Fibroblast of mammary gland (primary cell): Measurements from ENCODE around the gene SIM1.

Source experiments
- DNase-seq: peaks from one replicate; pipeline ENCODE4 v3.0.0-alpha.2; 2010; ENCODE audit warnings: low read depth
- H3K4me3 ChIP-seq: 2 replicates; pipeline ENCODE4 v1.5.1; 2011; ENCODE audit warnings: low read depth, mild to moderate bottlenecking, low read length, moderate library complexity; ENCODE audit not compliant: control insufficient read depth
- TF ChIP-seq, protein P1 (sequence below): conservative IDR thresholded peaks from 2 replicates; pipeline ENCODE4 v1.5.1; 2011; ENCODE audit warnings: low read depth, low read length, inconsistent platforms; ENCODE audit not compliant: control insufficient read depth, insufficient read depth

The SIM1 gene

DNA sequence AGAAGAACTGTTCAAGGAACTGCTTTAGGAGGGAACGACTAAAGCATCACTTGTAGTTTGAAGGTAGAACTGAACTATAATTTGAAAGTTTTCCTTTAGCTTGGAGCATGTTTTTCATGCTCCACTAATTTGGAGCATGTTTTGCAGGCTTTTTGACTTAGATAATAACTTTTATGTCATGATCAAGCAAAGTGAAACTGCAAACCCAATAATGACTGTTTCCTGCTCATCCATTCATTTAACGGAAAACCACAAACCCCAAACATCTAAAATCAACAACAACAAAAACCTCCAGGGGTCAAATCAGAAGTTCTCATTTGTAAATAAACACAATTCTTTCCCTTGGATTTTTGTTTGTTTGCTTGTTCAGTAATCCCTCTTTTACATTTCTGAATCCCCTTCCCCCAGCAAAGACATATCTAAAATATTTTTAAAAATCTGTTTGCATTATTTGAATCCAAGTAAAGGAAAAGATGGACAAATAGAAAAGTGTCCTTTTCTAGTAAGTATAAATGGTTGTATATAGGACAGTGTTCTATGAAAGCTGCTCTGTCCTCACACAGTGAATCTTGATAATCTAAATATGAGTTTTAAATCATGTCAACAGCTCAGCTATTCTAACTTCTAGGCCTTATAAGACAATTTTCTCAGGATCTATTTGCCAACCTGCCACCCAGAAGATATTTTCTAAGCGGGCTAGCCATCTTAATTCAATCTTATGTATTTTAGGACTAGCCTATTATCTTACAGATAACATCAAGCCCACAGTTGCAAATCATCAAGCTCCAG, 2.6 kb downstream of the SIM1 start:
- H3K4me3 ChIP-seq = no peak overlapping the region
- TF ChIP-seq, protein P1, sequence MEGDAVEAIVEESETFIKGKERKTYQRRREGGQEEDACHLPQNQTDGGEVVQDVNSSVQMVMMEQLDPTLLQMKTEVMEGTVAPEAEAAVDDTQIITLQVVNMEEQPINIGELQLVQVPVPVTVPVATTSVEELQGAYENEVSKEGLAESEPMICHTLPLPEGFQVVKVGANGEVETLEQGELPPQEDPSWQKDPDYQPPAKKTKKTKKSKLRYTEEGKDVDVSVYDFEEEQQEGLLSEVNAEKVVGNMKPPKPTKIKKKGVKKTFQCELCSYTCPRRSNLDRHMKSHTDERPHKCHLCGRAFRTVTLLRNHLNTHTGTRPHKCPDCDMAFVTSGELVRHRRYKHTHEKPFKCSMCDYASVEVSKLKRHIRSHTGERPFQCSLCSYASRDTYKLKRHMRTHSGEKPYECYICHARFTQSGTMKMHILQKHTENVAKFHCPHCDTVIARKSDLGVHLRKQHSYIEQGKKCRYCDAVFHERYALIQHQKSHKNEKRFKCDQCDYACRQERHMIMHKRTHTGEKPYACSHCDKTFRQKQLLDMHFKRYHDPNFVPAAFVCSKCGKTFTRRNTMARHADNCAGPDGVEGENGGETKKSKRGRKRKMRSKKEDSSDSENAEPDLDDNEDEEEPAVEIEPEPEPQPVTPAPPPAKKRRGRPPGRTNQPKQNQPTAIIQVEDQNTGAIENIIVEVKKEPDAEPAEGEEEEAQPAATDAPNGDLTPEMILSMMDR = no peak
- DNase-seq = no peak

DNA sequence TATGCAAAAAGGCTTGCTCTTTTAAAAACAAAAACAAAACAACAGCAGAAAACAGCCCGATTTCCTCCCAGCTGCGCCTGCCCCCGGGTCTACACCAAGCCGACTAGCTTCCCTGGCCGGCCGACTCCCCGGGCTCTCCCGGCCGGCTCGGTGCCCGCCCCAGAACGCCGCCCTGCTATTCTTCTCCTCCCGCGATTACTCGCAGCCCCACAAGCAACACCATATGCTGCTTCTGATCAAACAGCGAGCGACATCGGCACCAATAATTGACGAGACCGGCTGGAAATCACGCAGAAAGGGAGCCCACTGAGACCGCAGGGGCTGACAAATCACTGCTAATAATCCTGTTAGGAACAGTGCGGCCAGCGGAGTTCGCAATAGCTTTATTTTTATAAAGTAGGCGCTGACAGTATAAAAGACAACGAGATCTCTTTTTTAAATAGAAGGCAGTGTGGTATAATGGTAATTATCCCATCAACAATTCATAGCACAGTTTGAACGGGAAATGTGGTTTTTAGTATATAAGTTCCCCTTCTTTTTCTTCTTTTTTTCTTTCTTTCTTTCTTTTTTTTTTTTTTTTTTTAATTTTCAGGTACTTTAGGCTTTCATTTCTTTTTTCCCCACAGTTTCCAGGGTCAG, 3.3 kb downstream of the SIM1 start:
- TF ChIP-seq, protein P1 = no peak
- H3K4me3 ChIP-seq = peak overlapping the region; percentile 28
- DNase-seq = peak; percentile 19

- no peak for DNase-seq
- TF ChIP-seq, protein P1 = peak; percentile 56
- peak overlapping the region; percentile 28 for H3K4me3 ChIP-seq
Observed at GRCh38 chr6:100460650-100461204, 4.0 kb downstream of the SIM1 start.

DNA sequence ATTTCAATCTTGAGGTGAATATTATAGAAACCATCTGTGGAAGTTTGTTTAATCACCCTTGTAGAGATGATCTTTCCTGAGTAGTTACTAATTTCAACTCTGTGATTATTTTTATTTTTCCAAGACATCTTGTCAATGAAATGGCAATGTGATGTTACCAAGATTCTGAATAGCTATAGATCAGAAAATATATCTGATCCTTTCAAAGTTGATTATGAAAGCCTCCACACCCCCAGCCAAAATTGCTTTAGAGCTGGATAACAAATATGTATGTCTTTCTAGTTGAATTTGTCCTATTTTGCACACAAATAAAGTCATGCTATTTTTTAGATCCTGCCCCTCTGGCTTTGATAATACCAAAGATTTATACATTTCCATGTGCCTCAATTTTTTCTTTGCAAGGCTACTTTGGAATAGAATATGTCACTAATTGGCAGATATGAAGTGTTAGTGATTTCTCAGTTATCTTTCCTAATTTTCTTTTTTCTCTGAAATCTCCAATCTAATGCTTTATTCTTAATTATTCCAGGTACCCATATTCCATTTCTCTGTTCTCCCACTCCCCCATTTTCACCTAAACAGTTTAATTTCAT, 5.0 kb downstream of the SIM1 start:
- TF ChIP-seq, protein P1 = no peak
- H3K4me3 ChIP-seq = no peak overlapping the region
- DNase-seq = no peak

DNA sequence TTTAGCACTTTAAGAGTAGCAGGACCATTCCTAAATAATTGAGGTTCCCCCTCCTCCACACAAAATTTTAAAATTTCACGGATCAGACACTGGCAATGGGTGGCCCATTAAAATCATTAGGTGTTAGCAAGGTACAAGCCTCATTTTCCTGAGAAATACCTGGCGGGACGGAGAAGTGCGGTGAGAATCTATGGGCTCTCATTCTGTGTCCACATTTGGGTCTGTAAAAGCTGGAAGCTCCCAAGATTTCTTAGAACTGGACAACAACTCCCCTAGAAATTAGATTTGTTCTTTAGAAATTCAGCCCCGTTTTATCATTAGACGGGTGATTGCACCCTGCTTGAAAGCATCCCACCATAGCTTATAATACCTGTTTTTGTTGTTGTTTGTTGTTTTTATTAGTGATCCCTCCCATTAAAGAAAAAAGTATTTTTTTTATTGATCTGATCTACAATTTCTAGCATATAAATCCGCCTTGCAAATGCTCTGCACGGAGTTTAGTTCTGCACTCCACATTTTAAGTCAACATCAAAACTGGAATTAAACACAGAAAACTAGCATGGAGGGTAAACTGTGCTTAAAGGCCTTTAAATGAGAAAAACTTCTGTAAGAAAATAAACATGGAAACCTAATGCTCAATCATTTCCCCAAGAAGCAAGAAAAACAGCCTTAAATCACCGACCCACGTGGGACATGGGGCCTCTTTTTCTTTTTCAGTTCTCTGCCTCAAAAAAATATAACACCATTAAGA, 5.7 kb downstream of the SIM1 start:
- H3K4me3 ChIP-seq = no peak overlapping the region
- no peak for DNase-seq
- TF ChIP-seq, protein P1 = no peak

GRCh38 chr6:100457311-100457990, 7.3 kb downstream of the SIM1 start:
- TF ChIP-seq, protein P1 = no peak
- no peak overlapping the region for H3K4me3 ChIP-seq

More at GRCh38 chr6:100457311-100457990, 7.3 kb downstream of the SIM1 start:
- DNase-seq = no peak
